Measurements from ENCODE around the gene FANCD2. TPM values are rescaled to one million over a fixed set of nuclear protein-coding genes. Genes with fewer than 3 reads are reported as not detected.

The FANCD2 gene
- total and polyA plus RNA-seq, 2 experiments from 2014 or later: 61.5 to 71.6 TPM

GRCh38 chr3:10021856-10022775 is 4.1 kb upstream of the FANCD2 start:
- no peak overlapping the region for H3K27ac ChIP-seq (ENCODE audit: low read depth)
- DNase-seq (ENCODE audit: low spot score) (no peak), ATAC-seq (no peak)
- no peak overlapping the region for H3K4me3 ChIP-seq
- no peaks in the 10 kb centered on the region for H3F3A ChIP-seq (replicated peaks; ENCODE audit: low read depth)
- Mint-ChIP-seq H3K9me3 (no peaks in the 10 kb centered on the region), H3K27ac (no peak overlapping the region), H3K36me3 (ENCODE audit: low read depth) (peaks cover 10% of the 10 kb centered on the region; the same call in 2 of the 3 replicates), H3K27me3 (ENCODE audit: insufficient read depth, low read depth, poor library complexity) (peaks cover 10% of the 10 kb centered on the region), H3K4me1 (peaks cover 1% of the 10 kb centered on the region; the same call in 1 of the 3 replicates), H3K4me3 (no peak overlapping the region)
- H3K36me3 ChIP-seq (ENCODE audit: insufficient read depth): no peaks in the 10 kb centered on the region
- H2AFZ ChIP-seq: no peak overlapping the region
- no peaks in the 10 kb centered on the region for H3K27me3 ChIP-seq (ENCODE audit: insufficient read depth)
- H3K4me2 ChIP-seq: no peak overlapping the region
- no peaks in the 10 kb centered on the region for H4K20me1 ChIP-seq (replicated peaks; ENCODE audit: insufficient read depth)
- H3K9me2 ChIP-seq (ENCODE audit: insufficient read depth): no peaks in the 10 kb centered on the region
- H3K79me2 ChIP-seq (replicated peaks; ENCODE audit: insufficient read depth): peaks cover 23% of the 10 kb centered on the region
- H3K4me1 ChIP-seq (ENCODE audit: insufficient read depth): peaks cover 2% of the 10 kb centered on the region
- TF ChIP-seq CREB1 (CRISPR knock-in tag; IDR thresholded peaks at IDR 0.05; ENCODE audit: low read depth): no peak
- no peak for TF ChIP-seq JUNB (IDR thresholded peaks at IDR 0.05; ENCODE audit: unreplicated experiment)
- TF ChIP-seq EZH2phosphoT487 (IDR thresholded peaks at IDR 0.05; ENCODE audit: unreplicated experiment): no peak
- no peak for TF ChIP-seq EZH2 (IDR thresholded peaks at IDR 0.05; ENCODE audit: low read depth, unreplicated experiment)

- no peaks in the 10 kb centered on the region for H4K20me1 ChIP-seq (replicated peaks; ENCODE audit: insufficient read depth)
- H2AFZ ChIP-seq: no peak overlapping the region
- no peak overlapping the region for H3K27ac ChIP-seq (ENCODE audit: low read depth)
- no peak overlapping the region for H3K4me3 ChIP-seq
- H3K36me3 ChIP-seq (ENCODE audit: insufficient read depth): no peaks in the 10 kb centered on the region
- no peak overlapping the region for H3K4me2 ChIP-seq
- Mint-ChIP-seq H3K27ac (no peak overlapping the region), H3K36me3 (ENCODE audit: low read depth) (peaks cover 12% of the 10 kb centered on the region), H3K27me3 (ENCODE audit: insufficient read depth, low read depth, poor library complexity) (peaks cover 8% of the 10 kb centered on the region), H3K4me3 (no peak overlapping the region), H3K4me1 (peaks cover 5% of the 10 kb centered on the region; the same call in 2 of the 3 replicates), H3K9me3 (no peaks in the 10 kb centered on the region)
- no peaks in the 10 kb centered on the region for H3F3A ChIP-seq (replicated peaks; ENCODE audit: low read depth)
- H3K4me1 ChIP-seq (ENCODE audit: insufficient read depth): peaks cover 6% of the 10 kb centered on the region
- no peak for DNase-seq (ENCODE audit: low spot score)
- no peaks in the 10 kb centered on the region for H3K9me2 ChIP-seq (ENCODE audit: insufficient read depth)
- ATAC-seq: no peak
- H3K27me3 ChIP-seq (ENCODE audit: insufficient read depth): no peaks in the 10 kb centered on the region
- peaks cover 38% of the 10 kb centered on the region for H3K79me2 ChIP-seq (replicated peaks; ENCODE audit: insufficient read depth)
- no peak for TF ChIP-seq POLR2AphosphoS5 (IDR thresholded peaks at IDR 0.05; ENCODE audit: low read depth)
- no peak for TF ChIP-seq NANOG (IDR thresholded peaks at IDR 0.05; ENCODE audit: borderline replicate concordance)
- TF ChIP-seq JUNB (IDR thresholded peaks at IDR 0.05; ENCODE audit: unreplicated experiment): no peak
- no peak for TF ChIP-seq CTCF (conservative IDR thresholded peaks at IDR 0.05; ENCODE audit: low read depth in 2 of 2)
- no peak for TF ChIP-seq ZNF462 (CRISPR knock-in tag; IDR thresholded peaks at IDR 0.05)
- TF ChIP-seq EZH2phosphoT487 (IDR thresholded peaks at IDR 0.05; ENCODE audit: unreplicated experiment): no peak
These were observed 2.5 kb upstream of the FANCD2 start for GRCh38 chr3:10023587-10024310.
